Neural cell (in vitro differentiated cells): ENCODE data around the gene NR0B1.

Source experiments
- EZH2 ChIP-seq: fragments of 200-600, 300-800 bp; shearing (Covaris generic), sonication (generic); IDR thresholded peaks from 2 replicates; pipeline ENCODE4 v1.6.1; 2014; ENCODE audit warnings: antibody characterized with exemption, low read length, borderline replicate concordance, mild to moderate bottlenecking; ENCODE audit not compliant: insufficient read depth, poor library complexity, severe bottlenecking
- MXI1 ChIP-seq: fragments of 450-650 bp; conservative IDR thresholded peaks from 2 replicates; pipeline ENCODE4 v1.6.1; 2014; ENCODE audit warnings: antibody characterized with exemption, mild to moderate bottlenecking; ENCODE audit not compliant: poor library complexity, severe bottlenecking
- POLR2AphosphoS5 ChIP-seq: IDR thresholded peaks from 2 replicates; pipeline ENCODE4 v1.6.1; 2012
- RAD21 ChIP-seq: fragments of 450-650 bp; conservative IDR thresholded peaks from 2 replicates; pipeline ENCODE4 v1.6.1; 2014; ENCODE audit warnings: antibody characterized with exemption, mild to moderate bottlenecking, moderate library complexity
- SMC3 ChIP-seq: fragments of 450-650 bp; conservative IDR thresholded peaks from 2 replicates; pipeline ENCODE4 v1.6.1; 2014; ENCODE audit warnings: antibody characterized with exemption, mild to moderate bottlenecking, moderate library complexity; ENCODE audit not compliant: poor library complexity
- TAF1 ChIP-seq: IDR thresholded peaks from 2 replicates; pipeline ENCODE4 v1.6.1; 2012; ENCODE audit warnings: low read depth
- TF ChIP-seq, protein P1 (sequence below): fragments of 450-650 bp; IDR thresholded peaks from 2 replicates; pipeline ENCODE4 v1.5.1; 2014; ENCODE audit warnings: antibody characterized with exemption, mild to moderate bottlenecking, moderate library complexity; ENCODE audit not compliant: poor library complexity, severe bottlenecking
- TF ChIP-seq, protein P2 (sequence below): IDR thresholded peaks from 2 replicates; pipeline ENCODE4 v1.6.1; 2012; ENCODE audit warnings: borderline replicate concordance

DNA sequence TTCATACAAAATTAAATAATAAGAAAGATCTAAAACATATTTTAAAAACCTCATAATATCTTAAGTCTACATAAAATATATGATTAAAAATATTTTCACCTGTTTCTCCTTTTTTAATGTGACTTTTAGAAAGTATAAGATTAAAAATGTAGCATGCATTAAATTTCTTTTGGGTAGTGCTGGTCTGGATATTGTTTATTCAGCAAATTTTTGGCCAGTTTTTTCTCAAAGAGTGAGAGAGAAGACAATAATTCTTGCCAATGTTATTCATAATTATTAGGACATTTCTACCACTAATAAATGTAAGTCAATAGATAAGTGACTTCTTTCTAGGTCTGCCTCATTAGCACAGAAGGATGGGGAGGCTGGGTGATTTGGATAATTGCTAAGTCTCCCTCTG, 48.2 kb downstream of the NR0B1 start:
- TF ChIP-seq, protein P1, sequence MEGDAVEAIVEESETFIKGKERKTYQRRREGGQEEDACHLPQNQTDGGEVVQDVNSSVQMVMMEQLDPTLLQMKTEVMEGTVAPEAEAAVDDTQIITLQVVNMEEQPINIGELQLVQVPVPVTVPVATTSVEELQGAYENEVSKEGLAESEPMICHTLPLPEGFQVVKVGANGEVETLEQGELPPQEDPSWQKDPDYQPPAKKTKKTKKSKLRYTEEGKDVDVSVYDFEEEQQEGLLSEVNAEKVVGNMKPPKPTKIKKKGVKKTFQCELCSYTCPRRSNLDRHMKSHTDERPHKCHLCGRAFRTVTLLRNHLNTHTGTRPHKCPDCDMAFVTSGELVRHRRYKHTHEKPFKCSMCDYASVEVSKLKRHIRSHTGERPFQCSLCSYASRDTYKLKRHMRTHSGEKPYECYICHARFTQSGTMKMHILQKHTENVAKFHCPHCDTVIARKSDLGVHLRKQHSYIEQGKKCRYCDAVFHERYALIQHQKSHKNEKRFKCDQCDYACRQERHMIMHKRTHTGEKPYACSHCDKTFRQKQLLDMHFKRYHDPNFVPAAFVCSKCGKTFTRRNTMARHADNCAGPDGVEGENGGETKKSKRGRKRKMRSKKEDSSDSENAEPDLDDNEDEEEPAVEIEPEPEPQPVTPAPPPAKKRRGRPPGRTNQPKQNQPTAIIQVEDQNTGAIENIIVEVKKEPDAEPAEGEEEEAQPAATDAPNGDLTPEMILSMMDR = no peak
- no peak for TF ChIP-seq TAF1
- TF ChIP-seq, protein P2, sequence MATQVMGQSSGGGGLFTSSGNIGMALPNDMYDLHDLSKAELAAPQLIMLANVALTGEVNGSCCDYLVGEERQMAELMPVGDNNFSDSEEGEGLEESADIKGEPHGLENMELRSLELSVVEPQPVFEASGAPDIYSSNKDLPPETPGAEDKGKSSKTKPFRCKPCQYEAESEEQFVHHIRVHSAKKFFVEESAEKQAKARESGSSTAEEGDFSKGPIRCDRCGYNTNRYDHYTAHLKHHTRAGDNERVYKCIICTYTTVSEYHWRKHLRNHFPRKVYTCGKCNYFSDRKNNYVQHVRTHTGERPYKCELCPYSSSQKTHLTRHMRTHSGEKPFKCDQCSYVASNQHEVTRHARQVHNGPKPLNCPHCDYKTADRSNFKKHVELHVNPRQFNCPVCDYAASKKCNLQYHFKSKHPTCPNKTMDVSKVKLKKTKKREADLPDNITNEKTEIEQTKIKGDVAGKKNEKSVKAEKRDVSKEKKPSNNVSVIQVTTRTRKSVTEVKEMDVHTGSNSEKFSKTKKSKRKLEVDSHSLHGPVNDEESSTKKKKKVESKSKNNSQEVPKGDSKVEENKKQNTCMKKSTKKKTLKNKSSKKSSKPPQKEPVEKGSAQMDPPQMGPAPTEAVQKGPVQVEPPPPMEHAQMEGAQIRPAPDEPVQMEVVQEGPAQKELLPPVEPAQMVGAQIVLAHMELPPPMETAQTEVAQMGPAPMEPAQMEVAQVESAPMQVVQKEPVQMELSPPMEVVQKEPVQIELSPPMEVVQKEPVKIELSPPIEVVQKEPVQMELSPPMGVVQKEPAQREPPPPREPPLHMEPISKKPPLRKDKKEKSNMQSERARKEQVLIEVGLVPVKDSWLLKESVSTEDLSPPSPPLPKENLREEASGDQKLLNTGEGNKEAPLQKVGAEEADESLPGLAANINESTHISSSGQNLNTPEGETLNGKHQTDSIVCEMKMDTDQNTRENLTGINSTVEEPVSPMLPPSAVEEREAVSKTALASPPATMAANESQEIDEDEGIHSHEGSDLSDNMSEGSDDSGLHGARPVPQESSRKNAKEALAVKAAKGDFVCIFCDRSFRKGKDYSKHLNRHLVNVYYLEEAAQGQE = no peak
- no peak for TF ChIP-seq EZH2
- TF ChIP-seq SMC3 = no peak
- TF ChIP-seq POLR2AphosphoS5 = no peak
- no peak for TF ChIP-seq RAD21
- TF ChIP-seq MXI1 = no peak
